GM23248 (cell line): ENCODE results near the gene ARL10. TPM values are rescaled to one million over a fixed set of nuclear protein-coding genes. Genes with fewer than 3 reads are reported as not detected.
"Not testable (repeated sequence)": the region's sequence is repeated elsewhere in the genome, so short reads cannot be mapped to it uniquely, and the experiment has no call there.

ENCODE experiments used
- DNase-seq: peaks from one replicate; pipeline ENCODE4 v3.0.0-alpha.2; 2015
- H2AFZ ChIP-seq: fragments of 200-600 bp; sonication (generic); 2 replicates; pipeline ENCODE4 v1.6.1; 2016; ENCODE audit warnings: antibody characterized with exemption
- H3F3A ChIP-seq: fragments of 200-600 bp; sonication (generic); 2 replicates; pipeline ENCODE4 v1.6.1; 2016; ENCODE audit warnings: mild to moderate bottlenecking, antibody characterized with exemption, mixed run types; ENCODE audit not compliant: insufficient read depth
- H3K27ac ChIP-seq: fragments of 200-600 bp; sonication (generic); 2 replicates; pipeline ENCODE4 v1.5.1; 2016; ENCODE audit warnings: mild to moderate bottlenecking
- H3K27me3 ChIP-seq: fragments of 200-600 bp; sonication (generic); replicated peaks from 2 replicates; pipeline ENCODE4 v1.6.1; 2016; ENCODE audit warnings: mild to moderate bottlenecking; ENCODE audit not compliant: insufficient read depth
- H3K36me3 ChIP-seq: fragments of 200-600 bp; sonication (generic); 2 replicates; pipeline ENCODE4 v1.6.1; 2016; ENCODE audit warnings: low read depth, mild to moderate bottlenecking
- H3K4me1 ChIP-seq: fragments of 200-600 bp; sonication (generic); 2 replicates; pipeline ENCODE4 v1.6.1; 2016; ENCODE audit warnings: mild to moderate bottlenecking; ENCODE audit not compliant: insufficient read depth
- H3K4me2 ChIP-seq: fragments of 200-600 bp; sonication (generic); one replicate; pipeline ENCODE4 v1.6.1; 2016; ENCODE audit warnings: mild to moderate bottlenecking; ENCODE audit not compliant: unreplicated experiment
- H3K4me3 ChIP-seq: fragments of 200-600 bp; sonication (generic); 2 replicates; pipeline ENCODE4 v1.5.1; 2016; ENCODE audit warnings: mild to moderate bottlenecking
- H3K79me2 ChIP-seq: fragments of 200-600 bp; sonication (generic); 2 replicates; pipeline ENCODE4 v1.6.1; 2016; ENCODE audit warnings: mild to moderate bottlenecking; ENCODE audit not compliant: insufficient read depth
- H3K9ac ChIP-seq: fragments of 200-600 bp; sonication (generic); 2 replicates; pipeline ENCODE4 v1.6.1; 2016; ENCODE audit warnings: mild to moderate bottlenecking
- H3K9me2 ChIP-seq: fragments of 200-600 bp; sonication (generic); 2 replicates; pipeline ENCODE4 v1.6.1; 2016; ENCODE audit warnings: mixed run types, mild to moderate bottlenecking, moderate library complexity; ENCODE audit not compliant: insufficient read depth
- H3K9me3 ChIP-seq: fragments of 200-600 bp; sonication (generic); one replicate; pipeline ENCODE4 v1.6.1; 2017; ENCODE audit warnings: low read depth
- H4K20me1 ChIP-seq: fragments of 200-600 bp; sonication (generic); 2 replicates; pipeline ENCODE4 v1.6.0; 2016; ENCODE audit not compliant: insufficient read depth
- EZH2 ChIP-seq: fragments of 200-600 bp; sonication (generic); IDR thresholded peaks from 2 replicates; pipeline ENCODE4 v1.6.1; 2018; ENCODE audit warnings: antibody characterized with exemption, mild to moderate bottlenecking; ENCODE audit not compliant: insufficient read depth, poor library complexity, severe bottlenecking
- EZH2phosphoT487 ChIP-seq: fragments of 200-600 bp; sonication (generic); IDR thresholded peaks from 2 replicates; pipeline ENCODE4 v1.6.1; 2018; ENCODE audit warnings: antibody characterized with exemption, moderate library complexity, mild to moderate bottlenecking, low read depth; ENCODE audit not compliant: insufficient read depth
- WGBS, 2 experiments: methylation state at CpG; one replicate each; pipeline ENCODE4 v1.1.6; 2015 to 2017; ENCODE audit warnings: low lambda C conversion rate in 2 of 2, low coverage in 1 of 2; ENCODE audit errors: missing lambda C conversion rate in 2 of 2; 5-methylcytosine and 5-hydroxymethylcytosine counted together
- in situ Hi-C: fragments of 300-500 bp; cut with MboI; formaldehyde crosslinking; loops from 2 replicates; pipeline ENCODE4 v1.15.0; 2020
- polyA plus RNA-seq: library from polyadenylated mRNA; unstranded; fragments of >200 nt; fragmentation: Nextera tagmentation; extraction: Ambion mirVana; gene quantifications from 2 replicates; pipeline ENCODE4 v1.2.1, GENCODE V29; 2016
- total RNA-seq: library from RNA; depleted of rRNA; stranded (reverse); fragments of >200 nt; shearing (Covaris generic); gene quantifications from 2 replicates; pipeline ENCODE4 v1.2.3, GENCODE V29; 2014

ARL10 gene
- total and polyA plus RNA-seq, 2 experiments from 2014 or later: 6.7 to 8.3 TPM

DNA sequence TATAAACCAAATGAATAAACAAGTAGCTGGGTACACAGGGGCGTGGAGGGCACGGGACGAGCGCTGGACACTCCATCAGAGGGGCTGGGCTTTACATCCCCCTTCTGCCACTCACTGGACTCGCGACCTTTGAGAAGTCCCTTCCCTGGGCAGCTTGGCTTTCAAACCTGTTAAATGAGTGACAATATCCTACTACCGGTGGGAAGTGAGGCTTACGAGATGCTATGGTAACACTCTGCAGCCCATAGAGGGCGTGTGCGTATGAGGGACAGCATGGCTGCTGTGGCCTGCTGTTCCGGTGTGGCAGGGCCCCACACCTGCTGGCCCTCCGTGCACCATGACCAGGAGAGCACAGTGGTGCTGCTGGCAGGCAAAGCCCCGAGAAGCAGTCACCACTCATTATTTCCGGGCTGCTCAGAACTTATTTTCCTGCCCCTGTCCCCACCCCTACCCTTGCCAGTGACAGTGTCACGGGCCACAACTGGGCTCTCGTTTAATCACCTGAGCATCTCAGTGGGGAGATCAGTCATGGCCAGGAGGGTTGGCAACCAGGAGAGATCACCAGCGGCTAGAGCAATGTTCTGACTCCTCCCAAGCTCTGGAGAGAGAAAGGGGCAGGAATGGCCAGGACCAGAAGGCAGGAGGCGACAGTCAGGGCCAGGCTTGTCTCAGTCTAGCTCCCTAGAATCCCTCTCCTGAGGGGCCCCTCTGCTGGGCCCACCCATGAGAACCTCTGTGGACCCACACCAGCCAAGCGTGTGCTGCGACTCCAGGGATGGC lies 40.6 kb downstream of the ARL10 start:
- no peak overlapping the region for H2AFZ ChIP-seq
- H3K9me3 ChIP-seq: no peaks in the 10 kb centered on the region
- peaks cover 15% of the 10 kb centered on the region for H3K79me2 ChIP-seq
- no peaks in the 10 kb centered on the region for H3K27me3 ChIP-seq
- H3K4me2 ChIP-seq: no peak overlapping the region
- H3K9ac ChIP-seq: no peak overlapping the region
- WGBS, 2 experiments: 90 to 92% methylated on average over 20 of the region's 20 CpGs
- no peaks in the 10 kb centered on the region for H3F3A ChIP-seq
- DNase-seq: no peak
- no peaks in the 10 kb centered on the region for H3K9me2 ChIP-seq
- peaks cover 3% of the 10 kb centered on the region; the same call in 1 of the 2 replicates for H3K36me3 ChIP-seq
- no peak overlapping the region for H3K27ac ChIP-seq
- H4K20me1 ChIP-seq: no peaks in the 10 kb centered on the region
- H3K4me1 ChIP-seq: no peaks in the 10 kb centered on the region
- no peak for TF ChIP-seq EZH2
- TF ChIP-seq EZH2phosphoT487: no peak
- in situ Hi-C loops: no loop called here
- no peak overlapping the region for H3K4me3 ChIP-seq

GRCh38 chr5:176406436-176407052 lies 41.3 kb downstream of the ARL10 start:
- H4K20me1 ChIP-seq: no peaks in the 10 kb centered on the region
- no peak overlapping the region for H3K4me2 ChIP-seq
- peaks cover 5% of the 10 kb centered on the region; the same call in 1 of the 2 replicates for H3K4me1 ChIP-seq
- H3F3A ChIP-seq: no peaks in the 10 kb centered on the region
- 88 to 95% methylated on average over 9 of the region's 9 CpGs for WGBS, 2 experiments
- peaks cover 22% of the 10 kb centered on the region for H3K79me2 ChIP-seq
- H3K4me3 ChIP-seq: no peak overlapping the region
- no peaks in the 10 kb centered on the region for H3K9me3 ChIP-seq
- no peak for TF ChIP-seq EZH2phosphoT487
- H3K9me2 ChIP-seq: no peaks in the 10 kb centered on the region
- H3K27me3 ChIP-seq: no peaks in the 10 kb centered on the region
- H3K36me3 ChIP-seq: peaks cover 3% of the 10 kb centered on the region; the same call in 1 of the 2 replicates
- DNase-seq: no peak
- H2AFZ ChIP-seq: no peak overlapping the region
- no peak overlapping the region for H3K27ac ChIP-seq
- H3K9ac ChIP-seq: no peak overlapping the region
- in situ Hi-C loops: no loop called here

DNA sequence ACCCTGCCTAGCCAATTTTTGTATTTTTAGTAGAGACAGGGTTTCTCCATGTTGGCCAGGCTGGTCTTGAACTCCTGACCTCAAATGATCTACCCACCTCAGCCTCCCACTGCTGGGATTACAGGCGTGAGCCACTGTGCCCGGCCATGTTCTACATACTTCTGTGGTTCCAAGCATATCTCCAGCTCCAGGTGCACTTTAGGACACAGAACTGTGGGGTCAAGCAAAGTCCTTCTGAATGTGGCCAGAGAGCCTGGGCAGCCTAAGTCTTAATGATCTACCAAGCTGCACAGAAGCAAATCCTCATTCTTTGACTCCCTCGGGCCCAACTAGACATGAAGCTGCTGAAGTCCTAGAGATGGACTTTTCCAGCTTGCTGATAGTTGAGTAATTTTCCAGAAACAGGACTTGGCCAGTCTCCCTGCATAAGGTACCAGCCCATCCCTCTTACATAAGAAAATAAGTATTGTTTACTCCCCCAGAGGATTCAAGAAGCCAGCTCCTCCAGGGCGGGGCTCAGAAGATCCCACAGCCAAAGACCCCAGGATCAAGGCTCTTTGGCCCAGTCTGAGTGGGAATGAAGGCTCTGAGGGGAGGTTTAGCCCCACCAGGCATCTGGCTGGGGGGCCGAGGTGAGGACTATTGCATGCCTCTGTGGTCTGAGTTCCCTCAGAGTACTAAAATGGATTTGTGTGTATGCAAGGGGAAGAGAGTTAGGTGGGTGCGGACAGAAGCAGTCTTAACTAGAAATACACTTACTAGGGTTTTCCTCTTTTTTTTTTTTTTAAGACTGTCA lies 42.4 kb downstream of the ARL10 start:
- Histone ChIP-seq H3K27me3 (no peaks in the 10 kb centered on the region), H3K9ac (no peak overlapping the region), H3K9me3 (no peaks in the 10 kb centered on the region), H3F3A (no peaks in the 10 kb centered on the region), H3K4me3 (no peak overlapping the region), H3K4me2 (no peak overlapping the region), H3K9me2 (no peaks in the 10 kb centered on the region), H3K4me1 (peaks cover 14% of the 10 kb centered on the region), H4K20me1 (no peaks in the 10 kb centered on the region), H3K79me2 (peaks cover 32% of the 10 kb centered on the region), H2AFZ (no peak overlapping the region), H3K36me3 (peaks cover 3% of the 10 kb centered on the region; the same call in 1 of the 2 replicates), H3K27ac (no peak overlapping the region)
- in situ Hi-C loops: no loop called here
- no peak for DNase-seq
- TF ChIP-seq EZH2phosphoT487: no peak
- no peak for TF ChIP-seq EZH2
- whole genome bisulfite sequencing, 2 experiments: 57 to 62% methylated on average over 6 of the region's 6 CpGs

DNA sequence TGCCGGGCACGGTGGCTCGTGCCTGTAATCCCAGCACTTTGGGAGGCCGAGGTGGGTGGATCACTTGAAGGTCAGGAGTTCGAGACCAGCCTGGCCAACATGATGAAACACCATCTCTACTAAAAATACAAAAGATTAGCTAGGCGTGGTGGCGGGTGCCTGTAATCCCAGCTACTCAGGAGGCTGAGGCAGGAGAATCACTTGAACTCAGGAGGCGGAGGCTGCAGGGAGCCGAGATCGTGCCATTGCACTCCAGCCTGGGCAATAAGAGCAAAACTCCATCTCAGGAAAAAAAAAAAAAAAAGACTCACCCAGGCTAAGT lies 42.9 kb downstream of the ARL10 start:
- in situ Hi-C loops, H3K36me3 ChIP-seq, DNase-seq, H3K27ac ChIP-seq, H3K9me3 ChIP-seq, H3K4me2 ChIP-seq, H3K9ac ChIP-seq, H2AFZ ChIP-seq, H3K9me2 ChIP-seq, H3K4me3 ChIP-seq, H3K27me3 ChIP-seq, H3F3A ChIP-seq, H4K20me1 ChIP-seq: not testable (repeated sequence)
- 57 to 62% methylated on average over 10 of the region's 10 CpGs for WGBS, 2 experiments
- H3K4me1 ChIP-seq: peaks cover 20% of the 10 kb centered on the region
- H3K79me2 ChIP-seq: peaks cover 35% of the 10 kb centered on the region
